Panc1 (cell line): ENCODE data around the gene RPS15.

Source experiments
- POLR2AphosphoS5 ChIP-seq: IDR thresholded peaks from 2 replicates; pipeline ENCODE4 v1.6.1; 2012; ENCODE audit warnings: mild to moderate bottlenecking, low read depth, low read length, moderate library complexity
- SIN3A ChIP-seq: IDR thresholded peaks from 2 replicates; pipeline ENCODE4 v1.6.1; 2012; ENCODE audit warnings: low read depth, mild to moderate bottlenecking, low read length, moderate library complexity, borderline replicate concordance; ENCODE audit not compliant: insufficient read depth
- TCF7L2 ChIP-seq: IDR thresholded peaks from 2 replicates; pipeline ENCODE4 v1.6.1; 2011; ENCODE audit warnings: mild to moderate bottlenecking, low read depth, low read length, inconsistent platforms
- TF ChIP-seq, protein P1 (sequence below): fragments of 450-650 bp; IDR thresholded peaks from 2 replicates; pipeline ENCODE4 v1.5.1; 2017; ENCODE audit warnings: mild to moderate bottlenecking
- TF ChIP-seq, protein P2 (sequence below), 2 experiments: IDR thresholded peaks; 2 replicates each; pipeline ENCODE4 v1.6.1; 2011 to 2012; ENCODE audit warnings: low read depth in 2 of 2, control low read depth in 1 of 2, low read length in 1 of 2, mild to moderate bottlenecking in 1 of 2, moderate library complexity in 1 of 2; ENCODE audit not compliant: insufficient read depth in 1 of 2

DNA sequence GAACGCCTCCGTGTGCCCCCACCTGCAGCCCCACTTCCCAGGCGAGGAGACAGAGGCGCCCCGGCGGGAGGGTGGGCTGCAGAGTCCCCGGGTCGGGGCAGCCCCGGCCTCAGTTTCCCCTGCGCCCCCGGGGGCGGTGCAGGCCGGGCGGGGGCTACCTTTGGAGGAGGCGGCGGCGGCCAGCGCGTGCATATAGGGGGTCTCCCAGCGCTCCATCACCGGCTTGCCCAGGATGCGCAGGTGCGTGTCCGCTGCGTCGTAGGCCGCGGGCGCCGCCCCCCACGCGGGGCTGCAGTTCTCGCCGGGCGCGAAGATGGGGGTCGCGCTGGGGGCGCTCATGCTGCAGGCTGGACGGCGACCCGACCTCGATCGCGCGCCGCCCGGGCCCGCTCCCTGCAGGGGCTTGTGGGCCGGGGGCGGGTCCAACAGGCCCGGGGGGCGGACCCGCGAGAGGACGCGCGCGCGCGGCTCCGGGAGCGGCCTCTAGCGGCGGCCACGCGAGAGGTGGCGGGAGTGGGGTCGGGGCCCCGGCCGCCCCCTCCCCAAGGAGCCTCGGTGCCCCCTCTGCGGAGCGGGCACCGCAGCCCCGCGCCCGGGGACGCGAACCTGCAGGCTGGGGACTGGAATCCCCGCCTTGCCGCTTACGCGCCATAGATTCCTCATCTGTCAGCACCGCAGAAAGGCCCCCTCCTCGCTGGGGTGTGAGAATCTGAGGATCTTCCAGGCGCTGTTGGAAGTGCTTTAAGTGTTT, 36.9 kb upstream of the RPS15 start, which contains the start of gene GAMT:
- TF ChIP-seq, protein P1, sequence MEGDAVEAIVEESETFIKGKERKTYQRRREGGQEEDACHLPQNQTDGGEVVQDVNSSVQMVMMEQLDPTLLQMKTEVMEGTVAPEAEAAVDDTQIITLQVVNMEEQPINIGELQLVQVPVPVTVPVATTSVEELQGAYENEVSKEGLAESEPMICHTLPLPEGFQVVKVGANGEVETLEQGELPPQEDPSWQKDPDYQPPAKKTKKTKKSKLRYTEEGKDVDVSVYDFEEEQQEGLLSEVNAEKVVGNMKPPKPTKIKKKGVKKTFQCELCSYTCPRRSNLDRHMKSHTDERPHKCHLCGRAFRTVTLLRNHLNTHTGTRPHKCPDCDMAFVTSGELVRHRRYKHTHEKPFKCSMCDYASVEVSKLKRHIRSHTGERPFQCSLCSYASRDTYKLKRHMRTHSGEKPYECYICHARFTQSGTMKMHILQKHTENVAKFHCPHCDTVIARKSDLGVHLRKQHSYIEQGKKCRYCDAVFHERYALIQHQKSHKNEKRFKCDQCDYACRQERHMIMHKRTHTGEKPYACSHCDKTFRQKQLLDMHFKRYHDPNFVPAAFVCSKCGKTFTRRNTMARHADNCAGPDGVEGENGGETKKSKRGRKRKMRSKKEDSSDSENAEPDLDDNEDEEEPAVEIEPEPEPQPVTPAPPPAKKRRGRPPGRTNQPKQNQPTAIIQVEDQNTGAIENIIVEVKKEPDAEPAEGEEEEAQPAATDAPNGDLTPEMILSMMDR = peak; percentile 84; the same call in 1 of the 2 replicates
- TF ChIP-seq POLR2AphosphoS5 = no peak
- TF ChIP-seq, protein P2, sequence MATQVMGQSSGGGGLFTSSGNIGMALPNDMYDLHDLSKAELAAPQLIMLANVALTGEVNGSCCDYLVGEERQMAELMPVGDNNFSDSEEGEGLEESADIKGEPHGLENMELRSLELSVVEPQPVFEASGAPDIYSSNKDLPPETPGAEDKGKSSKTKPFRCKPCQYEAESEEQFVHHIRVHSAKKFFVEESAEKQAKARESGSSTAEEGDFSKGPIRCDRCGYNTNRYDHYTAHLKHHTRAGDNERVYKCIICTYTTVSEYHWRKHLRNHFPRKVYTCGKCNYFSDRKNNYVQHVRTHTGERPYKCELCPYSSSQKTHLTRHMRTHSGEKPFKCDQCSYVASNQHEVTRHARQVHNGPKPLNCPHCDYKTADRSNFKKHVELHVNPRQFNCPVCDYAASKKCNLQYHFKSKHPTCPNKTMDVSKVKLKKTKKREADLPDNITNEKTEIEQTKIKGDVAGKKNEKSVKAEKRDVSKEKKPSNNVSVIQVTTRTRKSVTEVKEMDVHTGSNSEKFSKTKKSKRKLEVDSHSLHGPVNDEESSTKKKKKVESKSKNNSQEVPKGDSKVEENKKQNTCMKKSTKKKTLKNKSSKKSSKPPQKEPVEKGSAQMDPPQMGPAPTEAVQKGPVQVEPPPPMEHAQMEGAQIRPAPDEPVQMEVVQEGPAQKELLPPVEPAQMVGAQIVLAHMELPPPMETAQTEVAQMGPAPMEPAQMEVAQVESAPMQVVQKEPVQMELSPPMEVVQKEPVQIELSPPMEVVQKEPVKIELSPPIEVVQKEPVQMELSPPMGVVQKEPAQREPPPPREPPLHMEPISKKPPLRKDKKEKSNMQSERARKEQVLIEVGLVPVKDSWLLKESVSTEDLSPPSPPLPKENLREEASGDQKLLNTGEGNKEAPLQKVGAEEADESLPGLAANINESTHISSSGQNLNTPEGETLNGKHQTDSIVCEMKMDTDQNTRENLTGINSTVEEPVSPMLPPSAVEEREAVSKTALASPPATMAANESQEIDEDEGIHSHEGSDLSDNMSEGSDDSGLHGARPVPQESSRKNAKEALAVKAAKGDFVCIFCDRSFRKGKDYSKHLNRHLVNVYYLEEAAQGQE (IDR thresholded peaks at IDR 0.05; ENCODE audit: insufficient read depth in 1 of 2, low read depth in 2 of 2, low read length in 1 of 2) = no peak
- TF ChIP-seq TCF7L2 = no peak
- TF ChIP-seq SIN3A = no peak
